HEK293 (cell line): ENCODE data around the gene SPNS2.

Source experiments
- CTCF ChIA-PET: fragments of 350-600 bp; formaldehyde crosslinking; extraction: SDS; loops from one replicate; lab custom pipeline; 2021; ENCODE audit warnings: antibody characterized with exemption; lab: Yijun Ruan, JAX
- POLR2A ChIA-PET: fragments of 300-600 bp; formaldehyde crosslinking; extraction: SDS; loops from one replicate; lab custom pipeline; 2020; ENCODE audit warnings: antibody characterized with exemption, inconsistent platforms; lab: Yijun Ruan, JAX
- H3K27ac ChIP-seq: fragments of 200-500 bp; sonication (Bioruptor generic); 2 replicates; pipeline ENCODE4 v1.5.1; 2014; ENCODE audit warnings: low read depth, low read length, control low read depth, inconsistent platforms; ENCODE audit errors: extremely low read depth
- H3K36me3 ChIP-seq, 2 experiments: fragments of 200-500 bp in 1 of 2; sonication (Bioruptor generic) in 1 of 2; 1 replicate in 1 of 2; 2 replicates in 1 of 2; pipeline ENCODE4 v1.5.1; 2014 to 2017; ENCODE audit warnings: inconsistent platforms in 2 of 2, low read length in 2 of 2; ENCODE audit not compliant: control insufficient read depth in 2 of 2, insufficient read depth in 1 of 2
- H3K4me1 ChIP-seq: fragments of 200-500 bp; sonication (Bioruptor generic); 2 replicates; pipeline ENCODE4 v1.5.1; 2014; ENCODE audit warnings: mild to moderate bottlenecking, low read length, inconsistent platforms; ENCODE audit not compliant: control insufficient read depth, insufficient read depth
- H3K4me3 ChIP-seq: 2 replicates; pipeline ENCODE4 v1.5.1; 2011; ENCODE audit warnings: low read depth, mild to moderate bottlenecking, control low read depth, low read length, moderate library complexity
- H3K9me3 ChIP-seq: fragments of 200-500 bp; sonication (Bioruptor generic); 2 replicates; pipeline ENCODE4 v1.5.1; 2014; ENCODE audit warnings: low read depth, low read length, inconsistent platforms; ENCODE audit not compliant: control insufficient read depth, insufficient read depth
- GLI2 ChIP-seq: fragments of 450-650 bp; formaldehyde crosslinking; IDR thresholded peaks from 2 replicates; pipeline ENCODE4; 2017; ENCODE audit warnings: missing biosample characterization, missing genetic modification characterization, low read depth, borderline replicate concordance
- KLF16 ChIP-seq: fragments of 450-650 bp; formaldehyde crosslinking; IDR thresholded peaks from 2 replicates; pipeline ENCODE4 v1.5.1; 2017; ENCODE audit warnings: missing biosample characterization, missing genetic modification characterization
- KLF7 ChIP-seq: fragments of 450-650 bp; formaldehyde crosslinking; IDR thresholded peaks from 2 replicates; pipeline ENCODE4 v1.5.1; 2016; ENCODE audit warnings: missing biosample characterization, missing genetic modification characterization, borderline replicate concordance
- KLF9 ChIP-seq: fragments of 450-650 bp; formaldehyde crosslinking; IDR thresholded peaks from 2 replicates; pipeline ENCODE4 v1.5.1; 2016; ENCODE audit warnings: missing biosample characterization, missing genetic modification characterization, low read depth
- MZF1 ChIP-seq: fragments of 450-650 bp; formaldehyde crosslinking; IDR thresholded peaks from 2 replicates; pipeline ENCODE4 v1.5.1; 2017; ENCODE audit warnings: missing biosample characterization, missing genetic modification characterization, borderline replicate concordance
- SP3 ChIP-seq: fragments of 450-650 bp; formaldehyde crosslinking; IDR thresholded peaks from 2 replicates; pipeline ENCODE4 v1.5.1; 2016; ENCODE audit warnings: missing biosample characterization, missing genetic modification characterization
- TCF7L2 ChIP-seq: IDR thresholded peaks from 2 replicates; pipeline ENCODE4 v1.6.1; 2011; ENCODE audit warnings: low read depth, mild to moderate bottlenecking, inconsistent platforms, low read length, moderate library complexity, borderline replicate concordance
- ZEB2 ChIP-seq: fragments of 450-650 bp; formaldehyde crosslinking; IDR thresholded peaks from 2 replicates; pipeline ENCODE4 v1.5.1; 2016; ENCODE audit warnings: missing biosample characterization, missing genetic modification characterization
- ZNF202 ChIP-seq: fragments of 450-650 bp; formaldehyde crosslinking; IDR thresholded peaks from 2 replicates; pipeline ENCODE4 v1.5.1; 2016; ENCODE audit warnings: missing biosample characterization, missing genetic modification characterization, borderline replicate concordance
- ZNF23 ChIP-seq: fragments of 450-650 bp; formaldehyde crosslinking; IDR thresholded peaks from 2 replicates; pipeline ENCODE4 v1.5.1; 2016; ENCODE audit warnings: missing biosample characterization, missing genetic modification characterization, borderline replicate concordance
- ZNF274 ChIP-seq, 2 experiments: fragments of 200-500 bp in 1 of 2; fragments of 450-650 bp in 1 of 2; sonication (Bioruptor generic) in 1 of 2; formaldehyde crosslinking in 1 of 2; IDR thresholded peaks; 2 replicates each; pipeline versions ENCODE4 v1.5.1 to v1.6.1; 2014 to 2016; ENCODE audit warnings: borderline replicate concordance in 1 of 2, inconsistent platforms in 1 of 2, low read length in 1 of 2, missing biosample characterization in 1 of 2, missing genetic modification characterization in 1 of 2
- ZNF433 ChIP-seq: fragments of 450-650 bp; formaldehyde crosslinking; IDR thresholded peaks from 2 replicates; pipeline ENCODE4 v1.5.1; 2016; ENCODE audit warnings: missing biosample characterization, missing genetic modification characterization, low read depth
- ZNF514 ChIP-seq: fragments of 450-650 bp; formaldehyde crosslinking; IDR thresholded peaks from 2 replicates; pipeline ENCODE4 v1.5.1; 2016; ENCODE audit warnings: missing biosample characterization, missing genetic modification characterization
- ZNF558 ChIP-seq: fragments of 450-650 bp; formaldehyde crosslinking; IDR thresholded peaks from 2 replicates; pipeline ENCODE4 v1.5.1; 2016; ENCODE audit warnings: missing biosample characterization, missing genetic modification characterization
- ZNF629 ChIP-seq: fragments of 450-650 bp; formaldehyde crosslinking; IDR thresholded peaks from 2 replicates; pipeline ENCODE4 v1.5.1; 2017; ENCODE audit warnings: missing biosample characterization, missing genetic modification characterization
- ZNF677 ChIP-seq: fragments of 450-650 bp; IDR thresholded peaks from 2 replicates; pipeline ENCODE4 v1.5.0; 2018; ENCODE audit warnings: missing biosample characterization, mild to moderate bottlenecking, missing genetic modification characterization, moderate library complexity
- ZNF776 ChIP-seq: fragments of 450-650 bp; formaldehyde crosslinking; IDR thresholded peaks from 2 replicates; pipeline ENCODE4 v1.5.0; 2017; ENCODE audit warnings: missing biosample characterization, missing genetic modification characterization, borderline replicate concordance
- ZNF837 ChIP-seq: fragments of 450-650 bp; formaldehyde crosslinking; IDR thresholded peaks from 2 replicates; pipeline ENCODE4 v1.5.1; 2016; ENCODE audit warnings: missing biosample characterization, missing genetic modification characterization
- TF ChIP-seq, protein P1 (sequence below): fragments of 450-650 bp; formaldehyde crosslinking; IDR thresholded peaks from 2 replicates; pipeline ENCODE4 v1.5.1; 2017; ENCODE audit warnings: missing biosample characterization, missing genetic modification characterization
- TF ChIP-seq, protein P2 (sequence below): fragments of 450-650 bp; IDR thresholded peaks from 2 replicates; pipeline ENCODE4 v1.5.1; 2018; ENCODE audit warnings: missing biosample characterization, mild to moderate bottlenecking, missing genetic modification characterization
- TF ChIP-seq, protein P3 (sequence below): fragments of 450-650 bp; formaldehyde crosslinking; IDR thresholded peaks from 2 replicates; pipeline ENCODE4 v1.5.1; 2017; ENCODE audit warnings: missing biosample characterization, missing genetic modification characterization
- TF ChIP-seq, protein P4 (sequence below): fragments of 450-650 bp; formaldehyde crosslinking; IDR thresholded peaks from 2 replicates; pipeline ENCODE4 v1.5.1; 2016; ENCODE audit warnings: missing biosample characterization, missing genetic modification characterization
- TF ChIP-seq, protein P5 (sequence below): fragments of 450-650 bp; formaldehyde crosslinking; IDR thresholded peaks from 2 replicates; pipeline ENCODE4 v1.5.1; 2016; ENCODE audit warnings: missing biosample characterization, missing genetic modification characterization, borderline replicate concordance

SPNS2 gene

DNA sequence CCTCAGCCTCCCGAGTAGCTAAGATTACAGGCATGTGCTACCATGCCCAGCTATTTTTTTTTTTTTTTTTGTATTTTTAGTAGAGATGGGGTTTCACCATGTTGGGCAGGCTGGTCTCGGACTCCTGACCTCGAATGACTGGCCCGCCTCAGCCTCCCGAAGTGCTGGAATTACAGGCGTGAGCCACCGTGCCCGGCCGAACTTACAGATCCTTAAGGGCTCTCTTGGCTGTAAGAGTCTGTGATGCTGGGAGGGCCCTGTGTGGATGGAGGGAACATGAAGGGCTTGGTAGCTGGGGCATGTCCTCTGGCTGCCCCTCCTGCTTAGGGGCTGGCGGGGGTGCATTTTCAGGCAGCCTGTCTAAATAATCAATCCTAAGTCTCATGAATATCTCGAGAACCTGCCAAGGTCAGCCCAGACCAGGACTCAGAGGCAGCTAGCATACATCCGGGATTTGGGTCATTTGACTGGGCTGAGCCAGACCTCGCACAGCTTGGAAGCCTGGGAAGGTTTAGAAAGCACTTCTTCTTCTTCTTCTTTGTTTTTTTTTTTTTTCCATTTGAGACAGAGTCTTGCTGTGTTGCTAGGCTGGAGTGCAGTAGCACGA, 47.9 kb upstream of the SPNS2 start (continued):
- TF ChIP-seq, protein P1, sequence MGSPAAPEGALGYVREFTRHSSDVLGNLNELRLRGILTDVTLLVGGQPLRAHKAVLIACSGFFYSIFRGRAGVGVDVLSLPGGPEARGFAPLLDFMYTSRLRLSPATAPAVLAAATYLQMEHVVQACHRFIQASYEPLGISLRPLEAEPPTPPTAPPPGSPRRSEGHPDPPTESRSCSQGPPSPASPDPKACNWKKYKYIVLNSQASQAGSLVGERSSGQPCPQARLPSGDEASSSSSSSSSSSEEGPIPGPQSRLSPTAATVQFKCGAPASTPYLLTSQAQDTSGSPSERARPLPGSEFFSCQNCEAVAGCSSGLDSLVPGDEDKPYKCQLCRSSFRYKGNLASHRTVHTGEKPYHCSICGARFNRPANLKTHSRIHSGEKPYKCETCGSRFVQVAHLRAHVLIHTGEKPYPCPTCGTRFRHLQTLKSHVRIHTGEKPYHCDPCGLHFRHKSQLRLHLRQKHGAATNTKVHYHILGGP (tag by site-specific recombination): no peak
- no peak for TF ChIP-seq KLF9 (tag by site-specific recombination)
- TF ChIP-seq, protein P2, sequence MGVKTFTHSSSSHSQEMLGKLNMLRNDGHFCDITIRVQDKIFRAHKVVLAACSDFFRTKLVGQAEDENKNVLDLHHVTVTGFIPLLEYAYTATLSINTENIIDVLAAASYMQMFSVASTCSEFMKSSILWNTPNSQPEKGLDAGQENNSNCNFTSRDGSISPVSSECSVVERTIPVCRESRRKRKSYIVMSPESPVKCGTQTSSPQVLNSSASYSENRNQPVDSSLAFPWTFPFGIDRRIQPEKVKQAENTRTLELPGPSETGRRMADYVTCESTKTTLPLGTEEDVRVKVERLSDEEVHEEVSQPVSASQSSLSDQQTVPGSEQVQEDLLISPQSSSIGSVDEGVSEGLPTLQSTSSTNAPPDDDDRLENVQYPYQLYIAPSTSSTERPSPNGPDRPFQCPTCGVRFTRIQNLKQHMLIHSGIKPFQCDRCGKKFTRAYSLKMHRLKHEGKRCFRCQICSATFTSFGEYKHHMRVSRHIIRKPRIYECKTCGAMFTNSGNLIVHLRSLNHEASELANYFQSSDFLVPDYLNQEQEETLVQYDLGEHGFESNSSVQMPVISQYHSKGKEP (tag by site-specific recombination): no peak

DNA sequence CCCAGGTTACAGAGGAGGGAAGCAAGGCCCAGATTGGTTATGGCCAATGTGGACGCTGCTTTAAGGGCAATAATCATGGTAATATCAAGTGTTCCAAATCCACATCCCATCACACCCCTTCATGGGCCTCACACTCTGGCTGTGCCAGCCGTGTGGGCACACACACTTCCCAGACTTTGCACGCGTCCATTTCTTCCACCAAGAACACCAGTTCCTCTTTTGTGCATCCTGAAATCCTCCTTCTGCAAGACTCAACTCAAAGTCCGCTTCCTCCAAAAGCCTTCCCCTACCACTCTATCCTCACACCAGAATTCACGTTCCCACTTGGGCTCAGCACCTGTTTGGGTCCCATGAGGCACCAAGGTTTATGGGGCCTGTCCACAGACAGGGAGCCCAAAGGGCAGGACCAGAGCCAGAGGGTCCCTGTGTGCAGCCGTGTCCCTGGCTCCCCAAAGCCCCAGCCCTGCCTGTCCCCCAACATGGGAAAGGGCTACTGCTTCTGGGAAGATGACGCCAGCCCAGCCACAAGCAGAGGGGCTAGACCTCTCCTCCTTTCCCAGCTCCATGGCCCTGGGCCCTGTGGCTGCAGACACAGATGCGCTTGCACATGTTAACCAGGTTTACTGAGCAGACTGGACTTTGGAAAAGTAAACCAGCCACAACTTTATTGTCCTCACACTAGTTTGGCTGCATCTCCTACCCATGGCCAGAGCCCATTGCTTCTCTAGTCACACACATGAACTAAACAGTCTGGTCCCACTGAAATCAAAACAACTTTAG, 44.7 kb upstream of the SPNS2 start:
- H3K27ac ChIP-seq: no peak overlapping the region
- CTCF ChIA-PET: interaction anchor here (0.6 to 0.9 kb wide), 4 partner anchors 15 to 115 kb away, joined by 3 to 4 read pairs (median 3); no protein-coding TSS in a partner anchor
- H3K9me3 ChIP-seq: no peaks in the 10 kb centered on the region
- H3K4me1 ChIP-seq: no peaks in the 10 kb centered on the region
- TF ChIP-seq KLF16 (tag by site-specific recombination): no peak
- no peak for TF ChIP-seq ZNF274 (IDR thresholded peaks at IDR 0.05; ENCODE audit: low read length)
- no peak for TF ChIP-seq ZNF274 (tag by site-specific recombination; IDR thresholded peaks at IDR 0.05; ENCODE audit: borderline replicate concordance)
- no peak for TF ChIP-seq ZNF776 (tag by site-specific recombination)
- TF ChIP-seq, protein P3, sequence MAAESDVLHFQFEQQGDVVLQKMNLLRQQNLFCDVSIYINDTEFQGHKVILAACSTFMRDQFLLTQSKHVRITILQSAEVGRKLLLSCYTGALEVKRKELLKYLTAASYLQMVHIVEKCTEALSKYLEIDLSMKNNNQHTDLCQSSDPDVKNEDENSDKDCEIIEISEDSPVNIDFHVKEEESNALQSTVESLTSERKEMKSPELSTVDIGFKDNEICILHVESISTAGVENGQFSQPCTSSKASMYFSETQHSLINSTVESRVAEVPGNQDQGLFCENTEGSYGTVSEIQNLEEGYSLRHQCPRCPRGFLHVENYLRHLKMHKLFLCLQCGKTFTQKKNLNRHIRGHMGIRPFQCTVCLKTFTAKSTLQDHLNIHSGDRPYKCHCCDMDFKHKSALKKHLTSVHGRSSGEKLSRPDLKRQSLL (tag by site-specific recombination): no peak
- no peak for TF ChIP-seq ZNF514 (tag by site-specific recombination)
- TF ChIP-seq, protein P4, sequence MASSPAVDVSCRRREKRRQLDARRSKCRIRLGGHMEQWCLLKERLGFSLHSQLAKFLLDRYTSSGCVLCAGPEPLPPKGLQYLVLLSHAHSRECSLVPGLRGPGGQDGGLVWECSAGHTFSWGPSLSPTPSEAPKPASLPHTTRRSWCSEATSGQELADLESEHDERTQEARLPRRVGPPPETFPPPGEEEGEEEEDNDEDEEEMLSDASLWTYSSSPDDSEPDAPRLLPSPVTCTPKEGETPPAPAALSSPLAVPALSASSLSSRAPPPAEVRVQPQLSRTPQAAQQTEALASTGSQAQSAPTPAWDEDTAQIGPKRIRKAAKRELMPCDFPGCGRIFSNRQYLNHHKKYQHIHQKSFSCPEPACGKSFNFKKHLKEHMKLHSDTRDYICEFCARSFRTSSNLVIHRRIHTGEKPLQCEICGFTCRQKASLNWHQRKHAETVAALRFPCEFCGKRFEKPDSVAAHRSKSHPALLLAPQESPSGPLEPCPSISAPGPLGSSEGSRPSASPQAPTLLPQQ (tag by site-specific recombination): no peak
- no peak for TF ChIP-seq GLI2 (tag by site-specific recombination)
- no peak for TF ChIP-seq KLF7 (tag by site-specific recombination)
- no peak for TF ChIP-seq SP3 (tag by site-specific recombination)
- no peak for TF ChIP-seq MZF1
- POLR2A ChIA-PET: interaction anchor here (0.5 kb wide), 1 partner anchor 199 kb away, joined by 3 read pairs; no protein-coding TSS in a partner anchor
- H3K36me3 ChIP-seq: no peaks in the 10 kb centered on the region
- no peak overlapping the region for H3K4me3 ChIP-seq

DNA sequence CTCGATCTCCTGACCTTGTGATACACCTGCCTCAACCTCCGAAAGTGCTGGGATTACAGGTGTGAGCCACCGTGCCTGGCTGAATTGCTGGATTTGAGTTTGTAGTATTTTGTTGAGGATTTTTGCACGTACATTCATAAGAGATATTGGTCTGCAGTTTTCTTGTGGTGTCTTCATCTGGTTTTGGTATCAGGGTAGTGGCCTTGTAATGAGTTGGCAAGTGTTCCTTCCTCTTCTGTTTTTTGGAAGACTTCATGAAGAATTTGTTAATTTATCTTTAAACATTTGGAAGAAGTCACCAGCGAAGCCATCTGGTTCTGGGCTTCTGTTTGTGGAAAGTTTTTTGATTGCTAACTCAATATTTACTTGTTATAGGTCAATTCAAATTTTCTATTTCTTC, 38.0 kb upstream of the SPNS2 start:
- H3K4me3 ChIP-seq: no peak overlapping the region
- POLR2A ChIA-PET: no interaction called here
- no peaks in the 10 kb centered on the region for H3K36me3 ChIP-seq
- H3K9me3 ChIP-seq: no peaks in the 10 kb centered on the region
- no peak for TF ChIP-seq ZNF677
- TF ChIP-seq ZNF558 (tag by site-specific recombination): no peak
- TF ChIP-seq ZNF202 (tag by site-specific recombination): no peak
- no peak for TF ChIP-seq ZNF433 (tag by site-specific recombination)
- no peak for TF ChIP-seq ZEB2 (tag by site-specific recombination)
- no peak for TF ChIP-seq TCF7L2
- no peak for TF ChIP-seq ZNF23 (tag by site-specific recombination)
- no peak for TF ChIP-seq ZNF837 (tag by site-specific recombination)
- TF ChIP-seq, protein P5, sequence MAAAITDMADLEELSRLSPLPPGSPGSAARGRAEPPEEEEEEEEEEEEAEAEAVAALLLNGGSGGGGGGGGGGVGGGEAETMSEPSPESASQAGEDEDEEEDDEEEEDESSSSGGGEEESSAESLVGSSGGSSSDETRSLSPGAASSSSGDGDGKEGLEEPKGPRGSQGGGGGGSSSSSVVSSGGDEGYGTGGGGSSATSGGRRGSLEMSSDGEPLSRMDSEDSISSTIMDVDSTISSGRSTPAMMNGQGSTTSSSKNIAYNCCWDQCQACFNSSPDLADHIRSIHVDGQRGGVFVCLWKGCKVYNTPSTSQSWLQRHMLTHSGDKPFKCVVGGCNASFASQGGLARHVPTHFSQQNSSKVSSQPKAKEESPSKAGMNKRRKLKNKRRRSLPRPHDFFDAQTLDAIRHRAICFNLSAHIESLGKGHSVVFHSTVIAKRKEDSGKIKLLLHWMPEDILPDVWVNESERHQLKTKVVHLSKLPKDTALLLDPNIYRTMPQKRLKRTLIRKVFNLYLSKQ: no peak
- TF ChIP-seq ZNF629: no peak
- no peak overlapping the region for H3K27ac ChIP-seq
- no peaks in the 10 kb centered on the region for H3K4me1 ChIP-seq
- CTCF ChIA-PET: no interaction called here
